Activated CD4-positive, alpha-beta T cell treated with anti-CD3 and anti-CD28 coated beads, Interleukin-10, Interleukin-2, amounts not matched to agents 100 ng/mL and 50 ng/mL, durations not matched to agents 16 hours and 8 hours (primary cell): ENCODE data around the gene TSEN54.

Source experiments
- DNase-seq: peaks from one replicate; pipeline ENCODE4 v3.0.0-alpha.2; 2020

The TSEN54 gene

GRCh38 chr17:75504347-75505151 is 11.8 kb upstream of the TSEN54 start:
- peak; percentile 45 for DNase-seq

- no peak for DNase-seq
These were observed 11.2 kb upstream of the TSEN54 start for GRCh38 chr17:75505152-75505409.

- no peak for DNase-seq
These were observed 10.7 kb upstream of the TSEN54 start for GRCh38 chr17:75505640-75506039.

- no peak for DNase-seq
These were observed 10.2 kb upstream of the TSEN54 start for GRCh38 chr17:75506134-75506533.

GRCh38 chr17:75506888-75507287 is 9.4 kb upstream of the TSEN54 start:
- DNase-seq = no peak

- no peak for DNase-seq
These were observed 8.3 kb upstream of the TSEN54 start for GRCh38 chr17:75507733-75508719.

- DNase-seq = no peak
These were observed 7.4 kb upstream of the TSEN54 start for GRCh38 chr17:75508931-75509361.

- DNase-seq = no peak
These were observed 6.6 kb upstream of the TSEN54 start for GRCh38 chr17:75509528-75510258.

- no peak for DNase-seq
These were observed 5.1 kb upstream of the TSEN54 start for GRCh38 chr17:75511270-75511609.

GRCh38 chr17:75511610-75512575 is 4.4 kb upstream of the TSEN54 start:
- no peak for DNase-seq

- DNase-seq = no peak
These were observed 3.2 kb upstream of the TSEN54 start for GRCh38 chr17:75512926-75513640.

- no peak for DNase-seq
These were observed 2.7 kb upstream of the TSEN54 start for GRCh38 chr17:75513641-75514000.

GRCh38 chr17:75514299-75514918 is 1.9 kb upstream of the TSEN54 start:
- no peak for DNase-seq

- no peak for DNase-seq
These were observed 1.3 kb upstream of the TSEN54 start for GRCh38 chr17:75514919-75515495.

- DNase-seq = peak; percentile 91
These were observed 653 bp upstream of the TSEN54 start, which contains the start of gene CASKIN2 for GRCh38 chr17:75515496-75516254. Gene CASKIN2, minus strand, starts transcription at chr17:75515537. Its CDS starts 1,733 bp downstream, at chr17:75513804.

- peak; percentile 47 for DNase-seq
These were observed 430 bp downstream of the TSEN54 start for GRCh38 chr17:75516619-75517296.

GRCh38 chr17:75517297-75517865 is 1.1 kb downstream of the TSEN54 start:
- DNase-seq = peak; percentile 51

GRCh38 chr17:75518201-75518600 is 1.9 kb downstream of the TSEN54 start:
- peak; percentile 59 for DNase-seq
